Measurements from ENCODE around the gene DSN1. TPM values are rescaled to one million over a fixed set of nuclear protein-coding genes. Genes with fewer than 3 reads are reported as not detected.

DSN1 gene
- polyA plus RNA-seq, 1 of the 3 experiments (the other 2 are of a cell fraction), result 7.3 TPM

DNA sequence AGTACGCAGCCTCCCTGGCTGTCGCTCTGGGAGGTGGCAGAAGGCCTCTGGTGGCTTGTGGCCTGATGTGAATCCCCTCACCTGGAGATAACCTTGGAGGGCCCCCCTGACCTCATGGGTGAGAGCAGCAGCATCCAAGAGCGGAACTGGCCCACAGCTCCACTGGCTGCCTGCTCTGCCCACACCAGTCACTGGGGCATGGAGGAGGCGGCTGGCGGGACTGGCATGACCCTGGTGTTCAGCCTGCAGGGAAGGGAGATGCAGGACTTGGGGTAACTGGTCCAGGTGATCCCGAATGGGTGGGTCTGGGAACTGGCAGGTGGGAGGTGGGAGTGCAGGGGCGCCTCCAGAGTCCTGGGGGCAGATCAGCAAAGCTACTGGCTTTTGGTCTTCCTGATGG lies 10.6 kb upstream of the DSN1 start:
- peaks cover 9% of the 10 kb centered on the region; the same call in 1 of the 2 replicates for H4K20me1 ChIP-seq (ENCODE audit: insufficient read depth)
- 97% methylated on average over 6 of the region's 7 CpGs for WGBS (ENCODE audit: low lambda C conversion rate)
- ChIA-PET POLR2A (no interaction called here), CTCF (interaction anchor here (1.0 to 1.5 kb wide), 3 partner anchors 10 to 24 kb away, joined by 3 to 4 read pairs (median 3); partner anchors contain the start of gene DSN1)
- no peak overlapping the region for H2AFZ ChIP-seq (ENCODE audit: low read depth)
- no peak overlapping the region for H3K9ac ChIP-seq
- H3K27me3 ChIP-seq (ENCODE audit: insufficient read depth), result no peaks in the 10 kb centered on the region
- no peaks in the 10 kb centered on the region for H3K4me1 ChIP-seq (ENCODE audit: control insufficient read depth in 1 of 2, insufficient read depth in 2 of 2, low read depth in 1 of 2, low read length in 1 of 2)
- H3K9me2 ChIP-seq, result no peaks in the 10 kb centered on the region
- TF ChIP-seq FOSL2 (IDR thresholded peaks at IDR 0.05; ENCODE audit: borderline replicate concordance, low read depth) (no peak), NFIC (IDR thresholded peaks at IDR 0.05; ENCODE audit: borderline replicate concordance) (no peak), ELF1 (IDR thresholded peaks at IDR 0.05) (no peak), EP300 (IDR thresholded peaks at IDR 0.05; ENCODE audit: borderline replicate concordance in 1 of 2, low read depth in 1 of 2, low read length in 1 of 2) (no peak), TCF12 (IDR thresholded peaks at IDR 0.05) (no peak), GABPA (IDR thresholded peaks at IDR 0.05; ENCODE audit: low read depth) (no peak), NRF1 (IDR thresholded peaks at IDR 0.05; ENCODE audit: low read depth, low read length) (no peak)
- TF ChIP-seq, protein P1, sequence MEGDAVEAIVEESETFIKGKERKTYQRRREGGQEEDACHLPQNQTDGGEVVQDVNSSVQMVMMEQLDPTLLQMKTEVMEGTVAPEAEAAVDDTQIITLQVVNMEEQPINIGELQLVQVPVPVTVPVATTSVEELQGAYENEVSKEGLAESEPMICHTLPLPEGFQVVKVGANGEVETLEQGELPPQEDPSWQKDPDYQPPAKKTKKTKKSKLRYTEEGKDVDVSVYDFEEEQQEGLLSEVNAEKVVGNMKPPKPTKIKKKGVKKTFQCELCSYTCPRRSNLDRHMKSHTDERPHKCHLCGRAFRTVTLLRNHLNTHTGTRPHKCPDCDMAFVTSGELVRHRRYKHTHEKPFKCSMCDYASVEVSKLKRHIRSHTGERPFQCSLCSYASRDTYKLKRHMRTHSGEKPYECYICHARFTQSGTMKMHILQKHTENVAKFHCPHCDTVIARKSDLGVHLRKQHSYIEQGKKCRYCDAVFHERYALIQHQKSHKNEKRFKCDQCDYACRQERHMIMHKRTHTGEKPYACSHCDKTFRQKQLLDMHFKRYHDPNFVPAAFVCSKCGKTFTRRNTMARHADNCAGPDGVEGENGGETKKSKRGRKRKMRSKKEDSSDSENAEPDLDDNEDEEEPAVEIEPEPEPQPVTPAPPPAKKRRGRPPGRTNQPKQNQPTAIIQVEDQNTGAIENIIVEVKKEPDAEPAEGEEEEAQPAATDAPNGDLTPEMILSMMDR (IDR thresholded peaks at IDR 0.05), result no peak
- TF ChIP-seq, protein P2, sequence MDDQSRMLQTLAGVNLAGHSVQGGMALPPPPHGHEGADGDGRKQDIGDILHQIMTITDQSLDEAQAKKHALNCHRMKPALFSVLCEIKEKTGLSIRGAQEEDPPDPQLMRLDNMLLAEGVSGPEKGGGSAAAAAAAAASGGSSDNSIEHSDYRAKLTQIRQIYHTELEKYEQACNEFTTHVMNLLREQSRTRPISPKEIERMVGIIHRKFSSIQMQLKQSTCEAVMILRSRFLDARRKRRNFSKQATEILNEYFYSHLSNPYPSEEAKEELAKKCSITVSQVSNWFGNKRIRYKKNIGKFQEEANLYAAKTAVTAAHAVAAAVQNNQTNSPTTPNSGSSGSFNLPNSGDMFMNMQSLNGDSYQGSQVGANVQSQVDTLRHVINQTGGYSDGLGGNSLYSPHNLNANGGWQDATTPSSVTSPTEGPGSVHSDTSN (IDR thresholded peaks at IDR 0.05), result no peak
- TF ChIP-seq, protein P3, sequence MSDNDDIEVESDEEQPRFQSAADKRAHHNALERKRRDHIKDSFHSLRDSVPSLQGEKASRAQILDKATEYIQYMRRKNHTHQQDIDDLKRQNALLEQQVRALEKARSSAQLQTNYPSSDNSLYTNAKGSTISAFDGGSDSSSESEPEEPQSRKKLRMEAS (IDR thresholded peaks at IDR 0.05; ENCODE audit: low read depth), result no peak
- TF ChIP-seq, protein P4, sequence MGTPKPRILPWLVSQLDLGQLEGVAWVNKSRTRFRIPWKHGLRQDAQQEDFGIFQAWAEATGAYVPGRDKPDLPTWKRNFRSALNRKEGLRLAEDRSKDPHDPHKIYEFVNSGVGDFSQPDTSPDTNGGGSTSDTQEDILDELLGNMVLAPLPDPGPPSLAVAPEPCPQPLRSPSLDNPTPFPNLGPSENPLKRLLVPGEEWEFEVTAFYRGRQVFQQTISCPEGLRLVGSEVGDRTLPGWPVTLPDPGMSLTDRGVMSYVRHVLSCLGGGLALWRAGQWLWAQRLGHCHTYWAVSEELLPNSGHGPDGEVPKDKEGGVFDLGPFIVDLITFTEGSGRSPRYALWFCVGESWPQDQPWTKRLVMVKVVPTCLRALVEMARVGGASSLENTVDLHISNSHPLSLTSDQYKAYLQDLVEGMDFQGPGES (IDR thresholded peaks at IDR 0.05; ENCODE audit: low read depth, low read length), result no peak
- no peak for DNase-seq
- no peaks in the 10 kb centered on the region for H3K9me3 ChIP-seq
- no peak overlapping the region for H3K27ac ChIP-seq (ENCODE audit: low read depth in 2 of 2, low read length in 1 of 2)
- H3K4me3 ChIP-seq (ENCODE audit: low read depth in 2 of 2, low read length in 1 of 2), result no peak overlapping the region
- peaks cover 9 to 34% of the 10 kb centered on the region in 2 experiments for H3K36me3 ChIP-seq (replicated peaks in 1 of 2; ENCODE audit: control insufficient read depth in 1 of 2, insufficient read depth in 2 of 2, low read length in 1 of 2)
- peaks cover 2% of the 10 kb centered on the region for H3F3A ChIP-seq (replicated peaks; ENCODE audit: insufficient read depth)
- H3K79me2 ChIP-seq (ENCODE audit: insufficient read depth), result peaks cover 17% of the 10 kb centered on the region
- no peak overlapping the region for H3K4me2 ChIP-seq

DNA sequence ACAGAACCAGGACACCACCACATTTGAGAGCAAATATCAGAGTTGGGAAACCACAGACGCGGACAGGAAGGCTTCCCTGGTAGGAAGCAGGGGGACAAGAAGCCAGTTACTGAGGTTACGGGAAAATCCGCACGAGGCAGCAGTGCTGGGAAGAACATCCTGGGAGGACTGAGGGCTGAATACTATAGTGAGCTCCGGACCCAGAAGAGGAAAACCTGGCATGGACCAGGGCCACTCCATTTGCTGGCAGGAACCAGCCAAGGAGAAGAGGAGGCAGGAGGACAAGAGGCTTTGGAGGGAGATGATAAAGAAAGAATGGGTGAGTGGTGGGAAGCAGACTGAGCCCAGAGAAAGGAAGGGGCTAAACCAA lies 6.1 kb upstream of the DSN1 start:
- H3K27ac ChIP-seq (ENCODE audit: low read depth in 2 of 2, low read length in 1 of 2), result no peak overlapping the region
- 92% methylated on average over 6 of the region's 6 CpGs for WGBS (ENCODE audit: low lambda C conversion rate)
- no peaks in the 10 kb centered on the region for H3K9me2 ChIP-seq
- H3F3A ChIP-seq (replicated peaks; ENCODE audit: insufficient read depth), result peaks cover 22% of the 10 kb centered on the region
- CTCF ChIA-PET, result no interaction called here
- POLR2A ChIA-PET, result no interaction called here
- H3K4me2 ChIP-seq, result no peak overlapping the region
- no peak overlapping the region for H3K9ac ChIP-seq
- DNase-seq, result no peak
- H3K4me1 ChIP-seq (ENCODE audit: control insufficient read depth in 1 of 2, insufficient read depth in 2 of 2, low read depth in 1 of 2, low read length in 1 of 2), result no peaks in the 10 kb centered on the region
- H3K79me2 ChIP-seq (ENCODE audit: insufficient read depth), result no peaks in the 10 kb centered on the region
- peaks cover 4 to 18% of the 10 kb centered on the region in 2 experiments for H3K36me3 ChIP-seq (replicated peaks in 1 of 2; ENCODE audit: control insufficient read depth in 1 of 2, insufficient read depth in 2 of 2, low read length in 1 of 2)
- no peak overlapping the region for H3K4me3 ChIP-seq (ENCODE audit: low read depth in 2 of 2, low read length in 1 of 2)
- H3K27me3 ChIP-seq (ENCODE audit: insufficient read depth), result no peaks in the 10 kb centered on the region
- H3K9me3 ChIP-seq, result no peaks in the 10 kb centered on the region
- no peak overlapping the region for H2AFZ ChIP-seq (ENCODE audit: low read depth)
- no peaks in the 10 kb centered on the region for H4K20me1 ChIP-seq (ENCODE audit: insufficient read depth)
- TF ChIP-seq NFIC (IDR thresholded peaks at IDR 0.05; ENCODE audit: borderline replicate concordance) (no peak), FOXJ3 (CRISPR knock-in tag; IDR thresholded peaks at IDR 0.05) (no peak), GATA2 (CRISPR knock-in tag; IDR thresholded peaks at IDR 0.05) (no peak), ELF1 (IDR thresholded peaks at IDR 0.05) (no peak), CHD2 (IDR thresholded peaks at IDR 0.05; ENCODE audit: low read length, partially characterized antibody) (no peak), SIN3A (IDR thresholded peaks at IDR 0.05; ENCODE audit: borderline replicate concordance, low read depth, low read length) (no peak)
- TF ChIP-seq, protein P5, sequence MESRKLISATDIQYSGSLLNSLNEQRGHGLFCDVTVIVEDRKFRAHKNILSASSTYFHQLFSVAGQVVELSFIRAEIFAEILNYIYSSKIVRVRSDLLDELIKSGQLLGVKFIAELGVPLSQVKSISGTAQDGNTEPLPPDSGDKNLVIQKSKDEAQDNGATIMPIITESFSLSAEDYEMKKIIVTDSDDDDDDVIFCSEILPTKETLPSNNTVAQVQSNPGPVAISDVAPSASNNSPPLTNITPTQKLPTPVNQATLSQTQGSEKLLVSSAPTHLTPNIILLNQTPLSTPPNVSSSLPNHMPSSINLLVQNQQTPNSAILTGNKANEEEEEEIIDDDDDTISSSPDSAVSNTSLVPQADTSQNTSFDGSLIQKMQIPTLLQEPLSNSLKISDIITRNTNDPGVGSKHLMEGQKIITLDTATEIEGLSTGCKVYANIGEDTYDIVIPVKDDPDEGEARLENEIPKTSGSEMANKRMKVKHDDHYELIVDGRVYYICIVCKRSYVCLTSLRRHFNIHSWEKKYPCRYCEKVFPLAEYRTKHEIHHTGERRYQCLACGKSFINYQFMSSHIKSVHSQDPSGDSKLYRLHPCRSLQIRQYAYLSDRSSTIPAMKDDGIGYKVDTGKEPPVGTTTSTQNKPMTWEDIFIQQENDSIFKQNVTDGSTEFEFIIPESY (IDR thresholded peaks at IDR 0.05; ENCODE audit: borderline replicate concordance, low read depth), result no peak
- TF ChIP-seq, protein P1 (IDR thresholded peaks at IDR 0.05), result no peak
- TF ChIP-seq, protein P3 (IDR thresholded peaks at IDR 0.05; ENCODE audit: low read depth), result no peak
- TF ChIP-seq, protein P6, sequence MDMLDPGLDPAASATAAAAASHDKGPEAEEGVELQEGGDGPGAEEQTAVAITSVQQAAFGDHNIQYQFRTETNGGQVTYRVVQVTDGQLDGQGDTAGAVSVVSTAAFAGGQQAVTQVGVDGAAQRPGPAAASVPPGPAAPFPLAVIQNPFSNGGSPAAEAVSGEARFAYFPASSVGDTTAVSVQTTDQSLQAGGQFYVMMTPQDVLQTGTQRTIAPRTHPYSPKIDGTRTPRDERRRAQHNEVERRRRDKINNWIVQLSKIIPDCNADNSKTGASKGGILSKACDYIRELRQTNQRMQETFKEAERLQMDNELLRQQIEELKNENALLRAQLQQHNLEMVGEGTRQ (IDR thresholded peaks at IDR 0.05; ENCODE audit: borderline replicate concordance, low read depth, low read length), result no peak
